ENCODE results near the gene BTN3A1.
"Not testable (repeated sequence)": the region's sequence is repeated elsewhere in the genome, so short reads cannot be mapped to it uniquely, and the experiment has no call there.

BTN3A1 gene

GRCh38 chr6:26366504-26366903, 35.6 kb upstream of the BTN3A1 start:
- no peak overlapping the region for H3K27ac ChIP-seq (ENCODE audit: poor library complexity, severe bottlenecking)
- no peaks in the 10 kb centered on the region for H3K36me3 ChIP-seq (ENCODE audit: low read depth)
- DNase-seq (ENCODE audit: low spot score) (no peak), ATAC-seq (ENCODE audit: low read depth) (no peak)
- H3K4me3 ChIP-seq (ENCODE audit: severe bottlenecking): no peak overlapping the region
- H3K9me3 ChIP-seq (ENCODE audit: severe bottlenecking): no peaks in the 10 kb centered on the region
- H3K4me1 ChIP-seq (ENCODE audit: insufficient read depth, poor library complexity, severe bottlenecking): peaks cover 14% of the 10 kb centered on the region
- no peaks in the 10 kb centered on the region for H3K27me3 ChIP-seq (ENCODE audit: insufficient read depth, poor library complexity, severe bottlenecking)
- TF ChIP-seq, protein P1, sequence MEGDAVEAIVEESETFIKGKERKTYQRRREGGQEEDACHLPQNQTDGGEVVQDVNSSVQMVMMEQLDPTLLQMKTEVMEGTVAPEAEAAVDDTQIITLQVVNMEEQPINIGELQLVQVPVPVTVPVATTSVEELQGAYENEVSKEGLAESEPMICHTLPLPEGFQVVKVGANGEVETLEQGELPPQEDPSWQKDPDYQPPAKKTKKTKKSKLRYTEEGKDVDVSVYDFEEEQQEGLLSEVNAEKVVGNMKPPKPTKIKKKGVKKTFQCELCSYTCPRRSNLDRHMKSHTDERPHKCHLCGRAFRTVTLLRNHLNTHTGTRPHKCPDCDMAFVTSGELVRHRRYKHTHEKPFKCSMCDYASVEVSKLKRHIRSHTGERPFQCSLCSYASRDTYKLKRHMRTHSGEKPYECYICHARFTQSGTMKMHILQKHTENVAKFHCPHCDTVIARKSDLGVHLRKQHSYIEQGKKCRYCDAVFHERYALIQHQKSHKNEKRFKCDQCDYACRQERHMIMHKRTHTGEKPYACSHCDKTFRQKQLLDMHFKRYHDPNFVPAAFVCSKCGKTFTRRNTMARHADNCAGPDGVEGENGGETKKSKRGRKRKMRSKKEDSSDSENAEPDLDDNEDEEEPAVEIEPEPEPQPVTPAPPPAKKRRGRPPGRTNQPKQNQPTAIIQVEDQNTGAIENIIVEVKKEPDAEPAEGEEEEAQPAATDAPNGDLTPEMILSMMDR (IDR thresholded peaks at IDR 0.05; ENCODE audit: poor library complexity, severe bottlenecking): no peak

GRCh38 chr6:26367114-26367513, 35.0 kb upstream of the BTN3A1 start:
- ATAC-seq (ENCODE audit: low read depth): no peak

GRCh38 chr6:26371813-26372212, 30.3 kb upstream of the BTN3A1 start:
- not testable (repeated sequence) for H3K36me3 ChIP-seq (ENCODE audit: low read depth)

More at GRCh38 chr6:26367114-26367513, 35.0 kb upstream of the BTN3A1 start:
- no peak for DNase-seq (ENCODE audit: low spot score)
- Histone ChIP-seq H3K9me3 (ENCODE audit: severe bottlenecking) (no peaks in the 10 kb centered on the region), H3K4me1 (ENCODE audit: insufficient read depth, poor library complexity, severe bottlenecking) (peaks cover 14% of the 10 kb centered on the region), H3K27ac (ENCODE audit: poor library complexity, severe bottlenecking) (no peak overlapping the region), H3K4me3 (ENCODE audit: severe bottlenecking) (no peak overlapping the region), H3K36me3 (ENCODE audit: low read depth) (no peaks in the 10 kb centered on the region), H3K27me3 (ENCODE audit: insufficient read depth, poor library complexity, severe bottlenecking) (no peaks in the 10 kb centered on the region)
- TF ChIP-seq, protein P1 (IDR thresholded peaks at IDR 0.05; ENCODE audit: poor library complexity, severe bottlenecking): no peak

GRCh38 chr6:26372308-26373144, 29.5 kb upstream of the BTN3A1 start:
- no peaks in the 10 kb centered on the region for H3K4me1 ChIP-seq (ENCODE audit: insufficient read depth, poor library complexity, severe bottlenecking)
- H3K4me3 ChIP-seq (ENCODE audit: severe bottlenecking): no peak overlapping the region
- H3K27me3 ChIP-seq (ENCODE audit: insufficient read depth, poor library complexity, severe bottlenecking): no peaks in the 10 kb centered on the region
- H3K27ac ChIP-seq (ENCODE audit: poor library complexity, severe bottlenecking): no peak overlapping the region
- H3K36me3 ChIP-seq (ENCODE audit: low read depth): no peaks in the 10 kb centered on the region
- no peak for DNase-seq (ENCODE audit: low spot score)
- no peak for ATAC-seq (ENCODE audit: low read depth)
- no peaks in the 10 kb centered on the region for H3K9me3 ChIP-seq (ENCODE audit: severe bottlenecking)
- TF ChIP-seq, protein P1 (IDR thresholded peaks at IDR 0.05; ENCODE audit: poor library complexity, severe bottlenecking): no peak

More at GRCh38 chr6:26371813-26372212, 30.3 kb upstream of the BTN3A1 start:
- DNase-seq (ENCODE audit: low spot score); ATAC-seq (ENCODE audit: low read depth); H3K9me3 ChIP-seq (ENCODE audit: severe bottlenecking); H3K4me3 ChIP-seq (ENCODE audit: severe bottlenecking); H3K27ac ChIP-seq (ENCODE audit: poor library complexity, severe bottlenecking); H3K27me3 ChIP-seq (ENCODE audit: insufficient read depth, poor library complexity, severe bottlenecking); H3K4me1 ChIP-seq (ENCODE audit: insufficient read depth, poor library complexity, severe bottlenecking): not testable (repeated sequence)

DNA sequence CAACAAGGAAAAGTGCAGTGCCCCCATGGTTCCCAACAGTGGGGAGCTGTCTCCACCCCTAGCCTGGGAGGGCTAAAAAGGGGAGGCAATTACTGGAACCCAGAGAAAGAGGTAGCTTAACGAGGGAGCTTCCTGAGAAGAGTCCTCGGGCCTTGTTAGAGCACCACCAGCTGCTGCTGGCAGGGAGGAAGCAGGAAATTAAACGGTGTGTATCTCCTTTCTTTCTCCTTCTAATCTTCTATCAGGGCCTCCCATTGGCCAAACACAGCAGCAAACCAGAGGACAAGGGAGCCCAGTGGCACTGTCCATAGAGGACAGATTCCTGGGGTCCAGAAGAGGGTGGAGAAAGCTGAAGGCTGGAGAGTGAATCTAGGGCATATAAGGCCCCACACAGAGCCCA, 26.8 kb upstream of the BTN3A1 start:
- no peak overlapping the region for H3K27ac ChIP-seq (ENCODE audit: poor library complexity, severe bottlenecking)
- no peaks in the 10 kb centered on the region for H3K4me1 ChIP-seq (ENCODE audit: insufficient read depth, poor library complexity, severe bottlenecking)
- no peaks in the 10 kb centered on the region for H3K9me3 ChIP-seq (ENCODE audit: severe bottlenecking)
- no peak for ATAC-seq (ENCODE audit: low read depth)
- no peaks in the 10 kb centered on the region for H3K36me3 ChIP-seq (ENCODE audit: low read depth)
- TF ChIP-seq, protein P1 (IDR thresholded peaks at IDR 0.05; ENCODE audit: poor library complexity, severe bottlenecking): no peak
- no peak for DNase-seq (ENCODE audit: low spot score)
- no peaks in the 10 kb centered on the region for H3K27me3 ChIP-seq (ENCODE audit: insufficient read depth, poor library complexity, severe bottlenecking)
- no peak overlapping the region for H3K4me3 ChIP-seq (ENCODE audit: severe bottlenecking)

Measured in RWPE2 (cell line).